Activated naive CD8-positive, alpha-beta T cell treated with anti-CD3 and anti-CD28 coated beads, Interleukin-2, amount 50 U/mL, for 16 hours (primary cell): ENCODE data around the gene FXYD6.
"Not testable (repeated sequence)": the region's sequence is repeated elsewhere in the genome, so short reads cannot be mapped to it uniquely, and the experiment has no call there.

Source experiments
- DNase-seq: peaks from one replicate; pipeline ENCODE4 v3.0.0-alpha.2; 2020; ENCODE audit warnings: low read depth, low spot score

The FXYD6 gene

DNA sequence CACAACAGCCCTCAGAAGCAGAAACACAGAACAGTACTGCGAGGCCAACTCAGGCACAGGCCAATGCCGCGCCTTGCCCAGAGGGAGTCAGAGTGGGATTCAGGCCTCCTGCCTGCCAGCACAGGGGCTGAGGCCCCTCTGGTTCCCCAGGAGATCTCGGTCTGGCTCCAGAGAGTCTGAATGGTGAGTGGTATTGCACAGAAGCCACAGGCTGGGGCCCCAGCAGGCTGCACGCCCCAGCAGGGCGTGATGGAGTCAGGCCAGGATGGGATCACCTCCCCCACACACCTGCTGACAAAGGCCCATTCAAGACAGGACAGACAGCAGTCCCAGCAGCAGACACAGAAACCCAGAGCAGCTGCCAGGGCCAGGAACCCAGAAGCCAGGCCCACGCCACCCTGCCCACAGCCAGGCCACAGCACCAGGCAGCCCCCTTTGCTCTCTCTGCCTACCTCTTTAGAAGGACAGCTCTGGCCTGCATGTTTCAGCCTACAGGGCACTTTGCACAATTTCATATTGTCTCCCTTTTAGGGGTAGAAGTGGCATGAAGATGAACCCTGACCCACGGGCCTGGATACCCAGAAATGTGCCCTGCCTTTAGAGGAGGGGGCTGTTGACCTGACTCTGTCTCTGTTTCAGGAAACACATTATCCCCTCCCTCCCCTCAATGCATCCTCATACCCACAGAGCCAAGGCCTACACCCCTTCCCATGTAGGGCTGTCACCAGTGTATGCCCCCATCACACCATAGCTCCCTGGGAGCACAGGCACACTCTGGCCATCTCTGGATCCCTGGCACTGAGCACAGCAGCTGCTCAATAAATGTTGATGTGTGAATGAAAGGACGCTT, 6.1 kb downstream of the FXYD6 start:
- no peak for DNase-seq

DNA sequence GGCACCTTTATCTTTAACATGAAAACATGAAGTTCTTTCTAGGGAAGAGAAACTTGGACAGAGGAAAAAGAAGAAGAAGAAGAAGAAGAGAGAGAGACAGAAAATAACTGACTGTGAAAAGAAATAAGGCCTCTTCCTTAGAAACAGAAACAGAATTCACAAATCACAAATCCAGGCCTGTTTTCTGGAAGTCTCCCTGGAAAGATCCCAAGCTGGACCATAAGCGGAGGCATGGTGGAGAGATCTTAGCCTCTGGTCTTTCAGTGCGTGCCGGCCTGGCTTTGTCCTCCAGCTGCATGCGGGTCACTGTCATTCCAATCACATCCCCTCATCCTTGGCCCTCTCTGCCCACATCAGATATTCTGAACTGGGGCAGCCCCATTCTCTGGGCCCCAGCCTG, 6.9 kb downstream of the FXYD6 start:
- no peak for DNase-seq

DNA sequence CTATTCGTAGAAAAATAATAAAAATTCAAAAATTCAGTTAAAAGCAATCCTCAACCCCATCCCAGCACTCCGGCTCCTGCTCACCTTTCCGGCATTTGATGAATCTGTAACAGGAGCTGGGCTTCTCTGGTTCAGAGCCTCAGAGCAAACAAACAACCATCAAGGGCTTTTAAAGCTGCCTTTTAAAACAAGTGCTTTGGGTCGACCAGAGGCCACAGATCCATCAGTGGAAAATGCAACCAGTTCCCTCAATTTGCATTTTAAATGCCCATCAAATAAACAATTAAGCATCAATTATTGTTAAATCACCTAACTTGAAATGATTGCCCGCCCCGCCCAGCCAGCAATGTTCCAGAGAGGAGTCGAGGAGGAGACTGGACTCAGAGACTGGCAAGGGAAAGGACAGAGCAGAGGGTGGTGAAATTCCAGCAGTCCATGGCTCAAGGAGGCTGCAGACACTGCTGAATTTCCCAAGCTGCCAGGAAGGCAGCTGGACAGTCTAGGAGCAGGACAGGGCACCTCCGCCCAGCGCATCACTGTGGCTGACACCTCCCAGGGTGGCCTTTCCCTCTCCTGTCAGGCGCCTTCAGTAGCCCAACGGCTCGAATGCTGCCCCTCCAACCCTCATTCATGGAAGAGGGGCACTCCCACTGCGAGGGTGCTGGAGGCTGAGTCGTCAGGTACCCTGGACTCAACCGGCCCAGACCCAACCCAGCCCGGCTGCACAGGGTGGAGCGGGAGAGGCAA, 7.5 kb downstream of the FXYD6 start:
- no peak for DNase-seq

DNA sequence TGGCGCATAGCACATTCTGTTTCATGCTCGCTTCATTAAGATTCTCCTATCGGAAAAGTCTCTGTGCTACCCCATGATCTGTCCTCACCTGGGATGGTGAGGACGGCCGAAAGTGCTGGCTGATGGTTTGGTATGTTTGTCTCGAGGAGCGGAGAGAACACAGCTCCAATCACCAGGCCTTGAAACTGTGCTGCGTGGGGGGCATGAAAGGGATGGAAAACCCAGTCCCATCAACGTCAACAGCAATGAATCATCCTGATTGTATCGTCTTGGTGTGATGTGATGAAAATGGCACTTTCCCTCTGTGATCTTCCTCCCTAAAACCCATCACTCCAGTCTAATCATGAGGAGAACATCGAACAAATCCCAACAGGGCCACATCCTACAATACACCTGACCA, 8.4 kb downstream of the FXYD6 start:
- no peak for DNase-seq

DNA sequence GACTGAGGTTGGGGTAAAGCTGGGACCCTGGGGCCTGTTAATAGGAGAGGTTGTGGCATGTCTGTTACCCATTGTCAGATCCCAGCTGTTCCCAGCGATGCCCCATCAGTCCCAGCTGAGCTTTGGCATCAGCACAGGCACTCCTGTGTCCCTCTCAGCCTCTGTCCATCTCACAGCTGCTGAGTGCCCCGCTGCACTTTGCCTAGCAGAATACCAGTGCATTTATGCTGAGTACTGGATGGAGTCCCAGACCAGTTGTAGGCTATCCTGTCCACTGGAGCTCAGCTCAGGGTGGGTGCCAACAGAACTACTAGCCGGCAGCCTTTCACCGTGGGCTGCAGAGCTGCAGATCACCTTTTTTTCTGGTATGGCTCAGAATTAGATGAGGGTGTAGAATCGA, 9.9 kb downstream of the FXYD6 start:
- no peak for DNase-seq

DNA sequence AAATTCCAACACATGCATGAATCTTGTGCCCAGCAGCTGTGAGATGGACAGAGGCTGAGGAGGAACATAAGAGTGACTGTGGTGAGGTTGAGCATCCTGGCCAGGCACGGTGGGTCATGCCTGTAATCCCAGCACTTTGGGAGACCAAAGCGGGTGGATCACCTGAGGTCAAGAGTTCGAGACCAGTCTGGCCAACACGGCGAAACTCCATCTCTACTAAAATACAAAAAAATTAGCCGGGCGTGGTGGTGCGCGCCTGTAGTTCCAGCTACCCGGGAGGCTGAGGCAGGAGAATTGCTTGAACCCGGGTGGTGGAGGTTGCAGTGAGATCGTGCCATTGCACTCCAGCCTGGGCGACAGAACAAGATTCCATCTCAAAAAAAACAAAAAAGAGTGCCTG, 10.9 kb downstream of the FXYD6 start:
- not testable (repeated sequence) for DNase-seq

DNA sequence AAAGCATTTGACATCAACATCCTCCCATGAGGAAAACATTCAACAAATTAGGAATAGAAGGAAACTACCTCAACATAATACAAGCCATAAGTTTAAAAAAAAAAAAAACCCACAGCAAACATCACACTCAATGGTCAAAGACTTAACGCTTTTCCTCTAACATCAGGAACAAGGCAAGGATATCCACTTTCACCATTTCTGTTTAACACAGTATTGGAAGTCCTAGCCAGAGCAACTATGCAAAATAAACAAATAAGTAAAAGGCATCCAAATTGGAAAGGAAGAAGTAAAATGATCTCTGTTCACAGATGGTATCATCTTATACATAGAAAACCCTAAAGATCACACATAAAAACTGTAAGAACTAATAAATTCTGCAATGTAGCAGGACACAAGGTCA, 13.1 kb downstream of the FXYD6 start:
- DNase-seq: no peak

DNA sequence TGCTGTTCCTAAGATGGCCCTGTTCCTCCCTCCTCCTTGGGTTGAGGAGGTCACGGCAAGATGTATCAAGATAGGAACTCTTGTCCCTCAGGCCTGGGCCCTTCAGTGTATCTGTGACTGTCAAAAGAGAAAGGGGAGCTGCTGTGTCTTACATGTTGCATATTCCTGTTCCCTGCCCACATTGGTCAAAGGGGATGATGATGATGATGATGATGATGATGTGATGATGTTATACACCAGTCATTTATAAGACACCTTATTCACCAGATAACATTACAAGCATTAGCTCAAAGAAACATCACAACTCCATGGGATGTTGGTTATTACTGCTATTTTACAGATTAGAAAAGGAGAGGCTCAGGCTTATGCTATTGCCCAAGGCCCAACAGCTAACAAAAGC, 13.7 kb downstream of the FXYD6 start:
- DNase-seq: no peak

DNA sequence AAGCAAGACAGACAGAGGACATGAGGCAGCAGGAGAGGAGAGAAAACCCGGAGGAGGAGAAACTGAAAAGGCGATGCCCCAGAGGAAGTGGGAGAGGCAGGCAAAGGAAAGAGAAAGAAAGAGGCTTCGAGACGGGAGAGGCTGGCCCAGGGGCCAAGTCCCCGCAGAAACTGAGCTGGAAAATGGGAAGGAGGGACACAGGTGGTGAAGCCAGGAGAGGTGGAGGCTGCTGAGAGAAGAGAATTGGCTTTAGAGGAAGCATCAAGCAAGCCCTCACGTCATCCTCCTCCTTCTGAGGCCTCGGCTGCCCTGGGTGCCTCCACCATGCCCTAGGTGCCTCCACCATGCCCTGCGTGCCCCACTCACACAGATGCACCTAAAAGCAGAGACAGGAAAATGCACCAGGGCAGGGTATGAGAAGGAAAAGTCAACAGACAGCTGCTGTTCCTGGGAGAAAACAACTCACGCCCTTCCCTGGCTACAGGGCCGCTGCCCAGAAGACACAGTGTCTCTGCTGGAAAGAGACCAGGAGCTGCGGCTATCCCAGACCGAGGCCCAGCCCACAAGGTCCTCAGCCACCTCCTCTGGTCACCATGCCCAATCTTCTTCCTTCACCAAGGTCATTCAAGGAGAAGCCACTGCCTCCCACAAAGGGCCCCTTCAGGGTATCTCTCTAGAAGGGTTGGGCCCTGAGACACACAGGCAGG, 14.3 kb downstream of the FXYD6 start:
- DNase-seq: no peak

DNA sequence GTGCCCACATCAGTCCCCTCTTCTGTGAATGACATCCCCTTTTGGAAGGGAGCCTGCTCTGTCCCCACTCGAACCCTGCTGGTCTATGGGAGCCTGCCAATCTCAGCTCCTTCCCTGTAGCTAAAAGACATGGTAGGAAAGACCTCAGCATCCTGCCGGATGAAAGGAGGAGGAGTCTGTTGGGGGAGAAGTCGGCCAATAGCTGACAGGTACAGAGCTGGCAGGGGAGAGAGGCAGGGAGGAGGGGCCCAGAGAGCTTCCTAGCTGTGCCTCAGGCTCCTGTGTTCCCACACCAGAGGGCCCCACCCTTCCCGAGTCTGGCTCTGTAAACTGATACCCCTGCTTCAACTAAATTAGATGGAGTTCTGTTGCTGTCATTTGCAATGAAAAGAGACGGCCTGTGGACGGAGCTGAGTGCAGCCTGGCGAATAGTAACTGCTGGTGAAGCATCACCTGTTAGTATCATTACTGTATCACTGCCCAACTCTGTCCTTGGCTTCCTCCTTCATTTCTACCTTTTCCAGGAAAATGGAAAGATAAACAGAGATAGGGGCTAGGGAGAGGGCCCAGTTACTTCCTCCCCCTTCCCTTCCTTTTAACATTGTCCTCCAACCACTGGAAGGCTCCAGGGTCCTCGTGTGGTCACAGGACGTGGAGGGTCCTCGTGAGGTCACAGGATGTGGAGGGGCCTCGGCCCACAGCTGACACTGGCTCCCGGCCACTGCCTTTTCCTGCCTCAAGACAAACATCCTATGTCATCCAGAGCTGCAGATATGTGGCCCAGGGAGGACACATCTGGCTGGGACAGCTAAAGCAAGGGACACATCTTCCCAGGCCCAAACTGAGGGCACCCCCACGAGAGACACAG, 15.1 kb downstream of the FXYD6 start:
- no peak for DNase-seq

DNA sequence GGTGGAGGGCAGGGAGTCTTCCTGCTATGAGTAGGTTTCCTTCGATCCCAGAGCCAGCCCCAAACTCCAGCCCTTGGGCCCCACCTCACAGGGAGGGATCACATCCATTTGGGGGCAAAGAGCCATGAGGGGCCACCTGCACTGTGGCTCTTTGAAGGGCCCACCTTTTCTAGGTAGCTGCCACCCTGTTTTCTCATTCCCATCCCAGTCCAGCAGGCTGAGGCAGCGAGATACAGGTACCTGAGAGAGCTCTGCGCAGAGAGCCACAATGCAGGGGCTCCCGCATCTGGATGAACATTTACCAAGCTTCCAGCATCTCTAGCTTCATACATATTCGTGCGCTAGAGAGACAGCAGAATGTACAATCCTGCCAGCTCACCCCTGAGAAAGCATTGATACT, 16.3 kb downstream of the FXYD6 start:
- DNase-seq: no peak

DNA sequence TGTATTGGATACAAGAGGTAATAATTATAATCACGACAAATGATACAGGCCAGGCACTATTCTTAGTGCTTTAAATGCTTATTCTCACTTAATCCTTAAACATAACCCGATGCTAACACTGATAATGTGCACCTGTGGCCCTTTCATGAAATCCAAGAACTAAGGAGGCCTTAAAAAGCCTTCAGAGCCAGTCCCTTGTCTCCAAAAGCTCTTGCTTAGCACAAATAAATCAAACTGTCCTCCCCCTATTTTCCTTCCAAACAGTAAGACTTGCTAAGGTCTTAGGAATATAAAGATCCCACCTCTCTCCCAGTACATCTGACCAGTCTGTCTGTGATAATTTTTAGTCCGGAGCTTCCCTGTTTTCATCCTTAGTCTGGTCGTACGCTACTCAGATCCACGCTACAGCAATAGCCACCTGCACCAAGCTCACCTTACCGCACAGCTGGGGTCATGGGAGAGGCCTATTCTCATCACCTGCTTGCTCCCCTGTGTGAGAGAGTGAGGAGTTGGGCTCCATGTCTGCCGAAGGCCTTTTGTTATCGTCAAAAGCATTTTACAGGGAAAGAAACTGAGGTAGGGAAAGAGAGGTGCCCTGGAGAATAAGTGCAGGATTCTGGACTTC, 16.9 kb downstream of the FXYD6 start:
- DNase-seq: no peak

DNA sequence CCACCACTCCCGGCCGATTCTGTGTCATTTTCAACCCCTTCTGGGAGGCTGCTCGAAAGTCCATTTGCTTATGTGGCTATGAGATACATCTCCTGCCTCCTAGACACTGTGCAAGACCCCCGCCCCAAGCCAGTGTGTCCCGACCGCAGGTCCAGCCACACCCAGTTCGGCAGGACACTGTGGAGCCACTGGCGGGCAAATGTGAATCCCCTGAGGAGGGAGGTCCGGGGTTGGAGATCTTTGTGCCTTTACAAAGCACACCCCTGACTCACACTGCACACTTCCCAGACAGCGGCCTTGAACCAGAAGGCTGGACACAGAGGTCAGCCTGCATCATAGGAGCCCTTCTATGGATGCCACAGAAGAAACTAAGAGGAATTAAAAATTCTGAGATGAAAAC, 17.4 kb downstream of the FXYD6 start:
- no peak for DNase-seq

DNA sequence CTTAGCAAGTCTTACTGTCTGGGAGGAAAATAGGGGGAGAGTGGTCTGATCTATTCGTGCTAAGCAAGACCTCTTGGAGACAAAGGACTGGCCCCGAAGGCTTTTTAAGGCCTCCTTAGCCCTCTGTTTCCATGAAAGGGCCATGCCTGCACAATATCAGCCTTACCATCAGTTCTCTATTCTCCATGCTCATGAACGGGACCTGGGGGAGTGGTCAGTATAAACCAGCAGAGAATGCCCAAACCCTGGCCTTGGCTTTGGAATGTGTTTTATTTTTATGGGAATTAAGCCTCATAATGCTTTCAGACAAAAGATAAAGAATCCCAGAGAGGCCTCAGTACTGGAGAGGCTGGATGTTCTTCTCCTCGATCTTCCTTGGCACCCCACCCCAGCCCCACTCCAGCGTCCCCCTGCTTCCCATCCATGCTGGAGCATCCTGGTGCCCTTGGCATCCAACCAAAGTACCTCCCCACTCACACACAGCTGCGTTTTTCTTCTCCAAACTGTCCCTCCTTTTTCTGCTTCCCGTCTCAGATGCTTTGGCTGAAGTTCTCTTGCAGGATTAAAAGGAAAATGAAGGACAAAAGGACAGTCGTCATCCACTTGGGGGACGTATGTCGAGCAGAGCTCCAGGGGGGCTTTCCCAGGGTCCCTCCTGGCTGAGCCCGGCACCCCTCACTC, 18.6 kb downstream of the FXYD6 start:
- DNase-seq: no peak

DNA sequence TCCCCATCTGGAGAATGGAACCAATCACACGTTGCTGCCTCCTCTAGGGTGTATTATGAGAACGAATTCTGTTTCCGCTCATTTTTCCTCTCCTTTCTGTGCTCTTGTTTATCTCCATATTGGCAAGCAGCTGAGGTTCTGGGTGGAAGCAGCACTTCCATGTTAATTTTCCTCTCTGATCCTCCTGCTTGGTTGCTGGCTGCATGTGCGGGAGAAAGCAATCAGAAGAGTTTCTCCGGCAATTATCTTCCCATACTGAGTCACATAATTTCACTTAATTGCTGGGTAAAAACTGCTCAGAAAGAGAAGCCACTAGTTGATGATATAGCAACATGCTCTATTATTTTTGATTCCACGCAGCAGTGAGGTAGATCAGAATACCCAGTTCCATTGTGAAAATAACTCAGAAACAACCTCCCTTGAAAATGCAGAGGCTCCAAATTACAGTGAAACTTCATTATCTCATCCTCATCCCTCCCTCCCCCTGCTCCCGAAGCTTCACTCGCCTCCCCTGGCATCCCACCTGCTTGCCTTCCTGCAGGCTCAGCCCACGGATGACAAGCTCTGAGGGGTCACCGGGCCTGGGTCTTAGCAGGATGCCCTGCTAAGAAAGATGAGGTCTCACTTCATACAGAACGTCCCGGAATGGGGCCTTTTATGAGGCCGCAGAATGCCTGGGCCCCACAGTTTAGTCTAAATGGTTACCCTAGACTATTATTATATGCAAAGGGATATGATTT, 20.4 kb downstream of the FXYD6 start:
- no peak for DNase-seq

DNA sequence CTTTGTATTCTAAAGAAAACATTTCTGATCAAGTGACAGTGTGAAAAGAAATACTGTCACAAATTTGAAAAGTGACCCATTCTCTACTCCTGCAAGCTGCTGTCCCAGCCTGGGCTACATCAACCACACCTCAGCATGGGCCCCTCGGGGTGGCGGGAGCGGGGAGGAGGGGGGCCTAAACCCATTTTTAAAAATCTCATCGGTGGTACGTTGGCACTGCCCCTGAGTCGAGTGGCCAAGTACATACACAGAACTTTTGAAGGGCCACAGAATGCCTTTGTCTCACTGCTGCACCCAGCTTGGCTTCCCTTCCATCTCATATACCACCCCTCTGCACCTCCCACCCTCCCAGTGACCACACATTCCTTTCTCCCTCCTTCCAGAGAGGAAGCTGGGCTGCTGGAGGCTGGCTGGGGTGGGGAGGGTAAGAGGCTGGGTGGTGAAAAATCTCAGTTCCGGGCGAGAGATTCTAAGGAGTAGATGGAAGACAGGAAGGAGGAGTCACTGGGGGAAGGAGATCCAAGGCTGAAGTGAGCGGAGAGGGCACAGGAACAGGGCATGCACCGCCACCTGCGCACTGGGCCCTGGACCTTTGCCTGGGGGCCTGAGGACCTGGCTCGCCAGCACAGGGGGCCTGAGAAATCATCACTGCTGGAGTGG, 21.1 kb downstream of the FXYD6 start:
- no peak for DNase-seq

DNA sequence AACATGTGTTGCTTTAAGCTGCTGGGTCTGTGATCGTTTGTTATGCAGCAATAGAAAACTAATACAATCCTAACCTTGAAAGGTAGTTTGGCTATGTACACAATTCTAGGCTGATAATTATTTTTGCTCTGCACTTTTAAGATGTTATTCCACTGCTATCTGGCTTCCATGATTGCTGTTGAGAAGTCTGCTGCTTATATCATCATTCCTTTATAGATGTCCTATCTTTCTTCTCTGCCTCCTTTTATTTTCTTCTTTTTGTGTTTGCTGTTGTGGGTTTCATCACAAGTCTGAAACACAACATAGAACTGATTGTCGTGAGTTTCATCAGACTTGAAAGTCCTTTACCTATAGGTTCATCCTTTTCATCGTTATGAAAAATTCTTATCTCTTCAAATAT, 24.1 kb downstream of the FXYD6 start:
- no peak for DNase-seq

DNA sequence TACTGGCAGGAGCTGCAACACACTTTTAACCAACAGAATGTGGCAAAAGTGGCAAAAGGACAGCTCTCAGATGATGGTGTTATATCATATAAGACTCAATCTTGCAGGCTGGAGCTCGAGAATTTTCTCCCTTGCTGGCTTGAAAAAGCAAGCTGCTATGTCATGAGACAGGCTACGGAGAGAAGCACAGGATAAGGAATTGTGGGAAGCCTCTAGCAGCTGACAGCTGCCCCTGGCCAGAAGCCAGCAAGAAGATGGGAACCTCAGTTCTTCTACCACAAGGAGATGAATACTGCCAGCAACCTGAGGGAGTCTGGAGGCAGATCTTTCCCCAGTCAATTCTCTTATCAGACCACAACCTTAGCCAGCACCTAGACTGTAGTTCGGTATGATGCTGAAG, 24.6 kb downstream of the FXYD6 start:
- DNase-seq: no peak

DNA sequence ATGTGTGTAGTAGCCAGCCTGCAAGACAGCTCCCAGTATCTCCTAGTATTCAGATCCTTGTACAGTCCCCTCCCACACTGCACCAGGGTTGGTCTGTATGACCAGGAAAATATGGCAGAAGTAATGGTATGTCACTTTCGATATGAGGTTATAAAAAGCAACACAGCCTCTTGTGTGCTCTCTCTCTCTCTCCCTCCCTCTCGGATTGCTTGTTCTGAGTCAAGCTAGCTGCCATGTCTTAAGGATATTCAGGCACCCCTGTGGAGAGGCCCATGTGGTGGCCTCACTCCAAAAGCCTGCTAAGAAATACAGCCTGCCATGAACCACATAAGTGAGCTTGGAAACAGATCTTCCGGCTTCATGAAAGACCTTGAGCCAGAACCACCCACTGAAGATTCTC, 25.4 kb downstream of the FXYD6 start:
- no peak for DNase-seq
